HG03520 (cell line): ENCODE results near the gene BRICD5.
A peak's percentile ranks its signal among the peaks of the same experiment; 100 is the strongest.
"Not testable (repeated sequence)": the region's sequence is repeated elsewhere in the genome, so short reads cannot be mapped to it uniquely, and the experiment has no call there.

Experiments
- ATAC-seq: cut with Tn5 transposase; IDR thresholded peaks from one replicate; pipeline ENCODE4 v1.9.1; 2021; ENCODE audit warnings: mild to moderate bottlenecking, moderate library complexity; ENCODE audit not compliant: unreplicated experiment

Gene BRICD5

GRCh38 chr16:2223221-2223941 is 12.7 kb upstream of the BRICD5 start, which contains the start of gene E4F1:
Gene E4F1, plus strand, starts transcription at chr16:2223591. Its CDS starts 23 bp downstream, at chr16:2223614.
- ATAC-seq, result peak; percentile 88

GRCh38 chr16:2216330-2216729 is 5.7 kb upstream of the BRICD5 start:
- ATAC-seq, result no peak

DNA sequence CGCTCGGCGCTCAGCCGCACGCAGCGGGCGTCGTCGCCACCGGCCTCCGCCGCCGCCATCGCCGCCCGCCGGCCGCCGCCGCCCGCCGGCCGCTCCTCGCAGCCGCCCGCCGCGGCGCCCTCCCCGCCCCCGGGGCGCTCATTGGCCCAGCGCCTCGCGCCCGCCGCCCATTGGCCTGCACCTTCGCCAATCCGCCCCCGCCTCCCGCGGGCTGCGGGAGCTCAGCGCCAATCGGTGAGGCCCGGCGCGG is 4.0 kb upstream of the BRICD5 start, which contains the start of gene PGP:
TSS of gene PGP (minus strand) at position 122 of the 250 bp plus-strand sequence. CDS start at position 59, 63 bp downstream.
- no peak for ATAC-seq

DNA sequence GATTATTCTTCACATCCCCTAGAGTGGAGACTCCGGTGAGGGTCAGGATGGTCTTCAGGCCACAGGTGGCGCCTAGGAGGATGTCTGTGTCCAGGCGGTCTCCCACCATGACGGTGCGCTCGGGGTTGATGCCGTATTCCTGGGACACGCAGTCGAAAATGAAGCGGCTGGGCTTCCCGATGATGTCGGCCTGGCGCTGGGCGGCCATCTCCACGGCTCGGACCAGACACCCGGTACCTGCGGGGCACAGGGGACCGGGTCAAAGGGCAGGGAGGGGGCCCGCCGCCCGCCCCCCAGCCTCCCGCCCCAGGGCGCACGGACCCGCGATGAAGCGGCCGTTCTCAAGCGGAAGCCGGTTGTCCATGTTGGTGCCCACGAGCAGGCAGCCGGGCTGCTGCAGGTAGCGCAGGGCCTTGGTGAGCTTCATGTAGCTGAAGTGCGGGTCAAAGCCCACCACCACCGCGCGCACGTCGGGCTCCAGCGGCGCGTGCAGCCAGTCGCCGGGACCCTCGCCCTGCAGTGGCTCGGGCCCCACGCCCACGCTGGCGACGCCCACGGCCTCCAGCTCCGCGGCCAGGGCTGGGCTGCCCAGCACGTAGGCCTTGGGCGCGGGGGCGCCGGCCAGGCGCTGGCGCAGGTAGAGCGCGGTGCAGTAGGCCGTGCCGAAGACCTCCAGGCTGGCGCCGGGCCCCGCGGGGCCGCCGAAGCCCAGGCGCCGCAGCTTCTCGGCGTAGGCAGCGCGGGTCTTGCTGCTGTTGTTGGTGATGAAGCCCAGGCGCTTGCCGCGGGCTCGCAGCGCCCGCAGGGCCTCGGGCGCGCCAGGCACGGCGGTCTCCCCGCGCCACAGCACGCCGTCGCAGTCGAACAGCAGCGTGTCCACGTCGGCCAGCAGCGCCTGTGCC is 3.4 kb upstream of the BRICD5 start:
- peak; percentile 2 for ATAC-seq

- ATAC-seq, result no peak
Observed at GRCh38 chr16:2212362-2213324, 2.0 kb upstream of the BRICD5 start.

DNA sequence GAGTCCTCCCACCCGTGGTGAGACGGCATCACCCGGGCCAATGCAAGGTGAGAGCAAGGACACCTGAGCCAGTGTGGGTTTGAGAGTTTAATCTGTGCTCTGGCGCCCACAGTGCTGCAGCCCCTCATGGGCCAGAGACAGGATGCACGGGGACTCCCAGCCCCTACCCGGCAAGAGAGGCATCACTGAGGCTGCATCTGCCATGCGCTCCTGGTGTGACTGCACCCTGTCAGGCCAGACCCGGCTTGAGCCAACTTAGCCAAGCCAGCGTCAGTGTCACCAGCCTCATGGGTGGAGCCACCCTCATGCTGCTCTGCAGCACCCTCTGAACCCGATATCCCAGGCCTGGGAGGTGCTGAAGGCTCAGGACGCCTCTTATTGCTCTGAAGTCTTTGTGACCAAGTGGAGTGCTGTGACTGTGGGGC is 1.3 kb upstream of the BRICD5 start:
- no peak for ATAC-seq

- ATAC-seq, result no peak
Observed at GRCh38 chr16:2210009-2210332, 692 bp downstream of the BRICD5 start.

DNA sequence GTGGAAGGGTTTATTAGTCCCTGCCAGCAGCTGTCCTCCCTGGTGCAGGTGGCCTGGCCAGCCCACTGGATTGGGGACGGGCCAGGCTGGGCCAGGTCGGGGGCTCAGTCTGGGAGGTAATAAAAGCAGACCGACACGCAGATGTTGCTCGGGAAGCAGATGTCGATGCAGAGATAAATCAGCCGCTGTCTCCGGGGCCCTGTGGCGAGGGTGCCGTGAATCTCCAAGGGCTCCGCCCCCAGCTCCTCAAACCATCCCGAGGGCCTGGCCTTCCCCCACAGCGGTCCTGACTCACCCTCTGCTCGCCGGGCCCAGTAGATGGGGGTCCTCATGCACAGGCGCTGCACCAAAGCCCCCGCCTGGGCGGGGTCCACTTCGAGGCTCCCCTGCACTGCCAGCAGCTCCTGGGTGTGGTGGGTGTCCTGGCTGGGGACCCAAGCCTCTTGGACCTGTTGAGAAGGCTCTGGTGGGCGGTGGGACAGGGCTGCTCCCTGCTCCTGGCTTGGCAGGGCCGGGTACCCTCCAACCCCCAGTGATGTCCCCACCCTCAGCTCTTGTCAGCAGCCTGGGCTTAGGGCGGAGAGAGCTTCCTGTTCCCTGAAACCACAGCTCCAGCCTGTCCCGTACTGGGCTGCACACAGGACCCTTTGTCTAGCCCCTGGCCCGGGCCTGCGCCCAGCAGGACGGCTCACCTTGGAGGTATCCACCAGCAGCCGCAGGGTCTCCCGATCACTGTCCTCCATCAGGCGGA is 1.2 kb downstream of the BRICD5 start:
- ATAC-seq, result no peak

- ATAC-seq, result no peak
Observed at GRCh38 chr16:2208772-2209171, 1.9 kb downstream of the BRICD5 start.

- no peak for ATAC-seq
Observed at GRCh38 chr16:2208308-2208707, 2.4 kb downstream of the BRICD5 start.

DNA sequence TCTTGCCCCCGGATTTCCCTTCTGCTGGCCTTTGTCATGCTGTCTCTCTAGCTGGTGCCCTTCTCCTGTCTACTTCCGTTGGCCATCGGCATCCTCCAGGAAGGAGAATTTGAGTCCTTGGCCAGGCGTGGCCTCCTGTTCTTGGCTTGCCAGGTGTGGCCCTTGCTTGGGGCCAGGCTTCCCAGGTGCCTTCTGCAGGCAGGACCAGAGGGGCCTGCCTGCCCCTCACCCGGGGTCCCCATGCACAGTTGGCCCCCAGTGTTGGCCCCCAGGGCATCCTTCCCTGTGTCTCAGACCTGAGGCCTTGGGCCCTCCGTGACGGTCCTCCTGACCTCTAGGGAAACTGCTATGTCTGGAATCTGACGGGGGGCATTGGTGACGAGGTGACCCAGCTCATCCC is 2.8 kb downstream of the BRICD5 start:
- ATAC-seq, result no peak

DNA sequence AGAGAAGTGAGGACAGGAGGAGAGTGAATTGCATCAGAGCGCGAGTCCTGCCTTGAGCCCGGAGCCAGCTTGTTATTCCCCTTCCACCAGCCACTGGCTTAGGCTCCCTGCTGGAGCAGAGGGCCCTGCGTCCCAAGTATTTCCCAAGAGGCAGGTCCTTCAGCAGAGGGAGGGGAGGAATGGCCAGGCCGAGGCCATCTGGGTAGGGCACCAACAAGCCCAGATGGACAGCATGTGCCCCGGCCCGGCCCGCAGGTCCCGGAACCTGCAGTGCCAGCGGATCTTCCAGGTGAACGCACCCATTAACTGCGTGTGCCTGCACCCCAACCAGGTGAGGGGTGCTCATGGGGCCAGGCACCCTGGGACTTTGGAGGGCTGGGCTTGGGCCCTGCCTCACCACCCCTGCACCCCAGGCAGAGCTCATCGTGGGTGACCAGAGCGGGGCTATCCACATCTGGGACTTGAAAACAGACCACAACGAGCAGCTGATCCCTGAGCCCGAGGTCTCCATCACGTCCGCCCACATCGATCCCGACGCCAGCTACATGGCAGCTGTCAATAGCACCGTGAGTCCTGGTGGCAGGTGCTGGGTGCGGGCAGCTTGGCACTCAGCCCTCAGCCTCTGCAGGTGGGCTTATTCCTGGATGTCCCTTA is 3.8 kb downstream of the BRICD5 start:
- no peak for ATAC-seq

- ATAC-seq, result no peak
Observed at GRCh38 chr16:2206420-2206779, 4.3 kb downstream of the BRICD5 start.

- ATAC-seq, result peak; percentile 3
Observed at GRCh38 chr16:2205967-2206313, 4.7 kb downstream of the BRICD5 start.

- peak; percentile 63 for ATAC-seq
Observed at GRCh38 chr16:2205104-2205966, 5.3 kb downstream of the BRICD5 start, which contains the start of gene MLST8. Gene MLST8, plus strand, starts transcription at chr16:2205454. Its CDS starts 632 bp downstream, at chr16:2206086.

DNA sequence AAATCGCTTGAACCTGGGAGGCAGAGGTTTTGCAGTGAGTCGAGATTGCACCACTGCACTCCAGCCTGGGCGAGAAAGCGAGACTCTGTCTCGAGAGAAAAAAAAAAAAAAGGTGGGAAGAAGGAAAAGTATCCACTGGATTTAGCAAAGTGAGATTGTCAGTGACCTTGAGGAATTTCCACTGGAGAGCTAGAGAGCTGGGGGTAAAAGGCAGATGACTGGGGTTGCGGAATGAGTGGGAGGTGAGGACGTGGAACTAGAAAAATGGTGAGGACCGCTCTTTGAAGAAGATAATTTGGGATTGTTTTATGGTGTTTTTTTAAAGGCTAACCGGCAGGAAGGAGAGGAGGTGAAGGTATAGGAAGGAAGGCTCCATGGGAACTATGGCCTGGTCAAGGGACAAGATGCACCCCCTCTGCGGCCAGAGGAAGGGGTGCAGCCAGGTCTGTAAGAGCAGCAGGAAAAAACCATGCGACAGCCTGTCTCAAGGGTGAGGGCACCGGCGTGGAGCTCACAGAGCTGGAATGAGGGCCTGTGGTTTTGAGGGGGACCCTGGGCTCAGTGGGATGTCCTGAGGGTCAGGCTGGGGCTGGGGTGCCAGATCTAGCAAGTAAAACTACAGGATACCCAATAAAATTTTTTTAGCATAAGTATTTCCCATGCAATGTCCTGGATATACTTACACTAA is 6.1 kb downstream of the BRICD5 start:
- no peak for ATAC-seq

DNA sequence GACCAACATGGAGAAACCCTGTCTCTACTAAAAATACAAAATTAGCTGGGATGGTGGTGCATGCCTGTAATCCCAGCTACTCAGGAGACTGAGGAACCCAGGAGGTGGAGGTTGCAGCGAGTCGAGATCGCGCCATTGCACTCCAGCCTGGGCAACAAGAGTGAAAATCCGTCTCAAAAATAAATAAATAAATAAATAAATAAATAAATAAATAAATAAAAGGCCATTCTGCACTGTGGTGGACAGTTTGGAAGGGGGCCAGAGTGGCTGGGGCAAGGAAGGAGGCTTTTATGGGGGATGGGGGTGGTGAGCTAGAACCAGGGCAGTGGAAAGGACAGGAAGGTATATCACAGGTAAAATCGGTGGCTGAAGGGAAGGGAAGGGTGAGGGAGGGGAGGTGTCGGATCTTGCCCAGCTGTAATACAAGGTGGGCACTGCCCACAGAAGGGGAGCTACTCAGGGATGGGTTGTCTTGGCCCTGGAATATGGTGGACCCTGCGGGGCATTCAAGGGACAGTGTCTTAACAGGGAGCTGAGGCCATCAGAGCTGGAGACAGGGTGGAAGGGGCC is 7.5 kb downstream of the BRICD5 start:
- not testable (repeated sequence) for ATAC-seq

GRCh38 chr16:2200313-2200712 is 10.3 kb downstream of the BRICD5 start:
- ATAC-seq, result no peak
